Inflammatory macrophage treated with lipopolysaccharide for 1 hour (primary cell): ENCODE data around the gene PARD3.
"Not testable (repeated sequence)": the region's sequence is repeated elsewhere in the genome, so short reads cannot be mapped to it uniquely, and the experiment has no call there.

Source experiments
- DNase-seq, 2 donors: peaks; one replicate each; pipeline ENCODE4 v3.0.0-alpha.2; 2020 to 2022

PARD3 gene

GRCh38 chr10:34360984-34361383 lies 454.1 kb downstream of the PARD3 start:
- DNase-seq, result no peak

GRCh38 chr10:34359435-34359813 lies 455.7 kb downstream of the PARD3 start:
- DNase-seq, result no peak

GRCh38 chr10:34358729-34359434 lies 456.2 kb downstream of the PARD3 start:
- DNase-seq, result no peak

GRCh38 chr10:34356463-34356862 lies 458.6 kb downstream of the PARD3 start:
- DNase-seq, result no peak

- DNase-seq, result not testable (repeated sequence)
Measured at GRCh38 chr10:34353530-34353929, 461.6 kb downstream of the PARD3 start.

- not testable (repeated sequence) for DNase-seq
Measured at GRCh38 chr10:34352599-34353204, 462.4 kb downstream of the PARD3 start.

- no peak for DNase-seq
Measured at GRCh38 chr10:34351161-34351560, 463.9 kb downstream of the PARD3 start.

GRCh38 chr10:34348917-34349485 lies 466.1 kb downstream of the PARD3 start:
- DNase-seq, result no peak

GRCh38 chr10:34348021-34348420 lies 467.1 kb downstream of the PARD3 start:
- DNase-seq, result no peak

GRCh38 chr10:34347131-34347530 lies 468.0 kb downstream of the PARD3 start:
- DNase-seq, result no peak

- no peak for DNase-seq
Measured at GRCh38 chr10:34346516-34347100, 468.5 kb downstream of the PARD3 start.

- DNase-seq, result no peak
Measured at GRCh38 chr10:34345383-34345782, 469.7 kb downstream of the PARD3 start.

GRCh38 chr10:34343764-34344163 lies 471.3 kb downstream of the PARD3 start:
- no peak for DNase-seq

- DNase-seq, result no peak
Measured at GRCh38 chr10:34341473-34341872, 473.6 kb downstream of the PARD3 start.

- no peak for DNase-seq
Measured at GRCh38 chr10:34340934-34341333, 474.2 kb downstream of the PARD3 start.

GRCh38 chr10:34339816-34340553 lies 475.1 kb downstream of the PARD3 start:
- no peak for DNase-seq

- no peak for DNase-seq
Measured at GRCh38 chr10:34337917-34338316, 477.2 kb downstream of the PARD3 start.

GRCh38 chr10:34335960-34336690 lies 479.0 kb downstream of the PARD3 start:
- no peak for DNase-seq

- no peak for DNase-seq
Measured at GRCh38 chr10:34334908-34335307, 480.2 kb downstream of the PARD3 start.

GRCh38 chr10:34333513-34333912 lies 481.6 kb downstream of the PARD3 start:
- no peak for DNase-seq

- DNase-seq, result no peak
Measured at GRCh38 chr10:34327184-34327583, 487.9 kb downstream of the PARD3 start.

- no peak for DNase-seq
Measured at GRCh38 chr10:34323192-34323591, 491.9 kb downstream of the PARD3 start.

- no peak for DNase-seq
Measured at GRCh38 chr10:34320265-34320664, 494.8 kb downstream of the PARD3 start.
